Right lobe of liver (tissue), 4 donors: ENCODE data around the gene TSPAN12.

Experiments
- POLR2A ChIP-seq: fragments of 450-650 bp; IDR thresholded peaks from one replicate; pipeline ENCODE4 v1.6.1; 2017; ENCODE audit warnings: antibody characterized with exemption, mild to moderate bottlenecking
- TF ChIP-seq, protein P1 (sequence below), 4 donors: fragments of 200-600 bp in 3 of 4; fragments of 450-650 bp in 1 of 4; IDR thresholded peaks; one replicate each; pipeline versions ENCODE4 v1.5.1 to v1.8.0; 2016 to 2022; ENCODE audit warnings: antibody characterized with exemption in 4 of 4, mild to moderate bottlenecking in 2 of 4
- donor health status: DM: no; HTN: no; CAD: no.
- donor health status: DM: no; HTN: no; CAD: no.
- donor health status: DM: no; HTN: yes; CAD: no.

DNA sequence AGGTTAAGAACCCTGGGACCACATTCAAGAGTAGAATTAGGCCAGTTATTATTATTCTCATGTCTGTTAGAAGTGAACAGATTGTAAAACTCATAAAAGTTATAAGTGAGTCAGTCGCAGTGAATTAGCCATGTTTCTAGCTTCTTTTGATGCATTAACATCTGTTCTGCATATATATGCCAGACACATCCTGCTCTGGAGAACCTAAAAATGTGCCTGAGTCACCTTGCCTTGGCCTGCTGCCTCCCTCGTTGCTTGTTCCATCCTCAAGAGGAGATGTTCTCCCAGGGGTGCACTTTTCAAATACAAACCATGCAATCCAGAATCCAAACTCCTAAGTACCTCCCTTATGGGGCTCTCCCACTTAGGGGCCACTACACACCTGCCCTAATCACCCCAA, 14.8 kb downstream of the TSPAN12 start:
- TF ChIP-seq POLR2A, result no peak
- TF ChIP-seq, protein P1, sequence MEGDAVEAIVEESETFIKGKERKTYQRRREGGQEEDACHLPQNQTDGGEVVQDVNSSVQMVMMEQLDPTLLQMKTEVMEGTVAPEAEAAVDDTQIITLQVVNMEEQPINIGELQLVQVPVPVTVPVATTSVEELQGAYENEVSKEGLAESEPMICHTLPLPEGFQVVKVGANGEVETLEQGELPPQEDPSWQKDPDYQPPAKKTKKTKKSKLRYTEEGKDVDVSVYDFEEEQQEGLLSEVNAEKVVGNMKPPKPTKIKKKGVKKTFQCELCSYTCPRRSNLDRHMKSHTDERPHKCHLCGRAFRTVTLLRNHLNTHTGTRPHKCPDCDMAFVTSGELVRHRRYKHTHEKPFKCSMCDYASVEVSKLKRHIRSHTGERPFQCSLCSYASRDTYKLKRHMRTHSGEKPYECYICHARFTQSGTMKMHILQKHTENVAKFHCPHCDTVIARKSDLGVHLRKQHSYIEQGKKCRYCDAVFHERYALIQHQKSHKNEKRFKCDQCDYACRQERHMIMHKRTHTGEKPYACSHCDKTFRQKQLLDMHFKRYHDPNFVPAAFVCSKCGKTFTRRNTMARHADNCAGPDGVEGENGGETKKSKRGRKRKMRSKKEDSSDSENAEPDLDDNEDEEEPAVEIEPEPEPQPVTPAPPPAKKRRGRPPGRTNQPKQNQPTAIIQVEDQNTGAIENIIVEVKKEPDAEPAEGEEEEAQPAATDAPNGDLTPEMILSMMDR (IDR thresholded peaks at IDR 0.05), result no peak
